ENCODE measurements around the gene ATIC. TPM values are rescaled to one million over a fixed set of nuclear protein-coding genes. Genes with fewer than 3 reads are reported as not detected.

Gene ATIC
- total and polyA plus RNA-seq, 3 donors from 2014 or later: 53.0 to 64.6 (median 62.1) TPM

- H3K27ac ChIP-seq: no peak overlapping the region
- no peaks in the 10 kb centered on the region for H3K27me3 ChIP-seq
- no peak for DNase-seq
- H3K4me3 ChIP-seq: no peak overlapping the region
- WGBS, 2 donors: 68 to 73% methylated on average over 6 of the region's 6 CpGs
- H3K36me3 ChIP-seq (ENCODE audit: low read depth, missing control alignments): no peaks in the 10 kb centered on the region
- no peaks in the 10 kb centered on the region for H3K4me1 ChIP-seq
- TF ChIP-seq POLR2A (IDR thresholded peaks at IDR 0.05) (no peak), CTCF (IDR thresholded peaks at IDR 0.05) (no peak)
- intact Hi-C loops (cut with DNase I; ENCODE audit: low total_unique reads): no loop called here
- no peaks in the 10 kb centered on the region for H3K9me3 ChIP-seq
Observed at GRCh38 chr2:215324811-215325210, 13.0 kb downstream of the ATIC start.

- Histone ChIP-seq H3K4me3 (no peak overlapping the region), H3K9me3 (no peaks in the 10 kb centered on the region), H3K27me3 (no peaks in the 10 kb centered on the region), H3K4me1 (no peaks in the 10 kb centered on the region), H3K36me3 (ENCODE audit: low read depth, missing control alignments) (no peaks in the 10 kb centered on the region), H3K27ac (no peak overlapping the region)
- DNase-seq: no peak
- WGBS, 2 donors: 90 to 93% methylated on average over 5 of the region's 5 CpGs
- TF ChIP-seq POLR2A (IDR thresholded peaks at IDR 0.05) (no peak), CTCF (IDR thresholded peaks at IDR 0.05) (no peak)
- intact Hi-C loops (cut with DNase I; ENCODE audit: low total_unique reads): no loop called here
Observed at GRCh38 chr2:215328066-215328465, 16.2 kb downstream of the ATIC start.

GRCh38 chr2:215332872-215333595, 21.2 kb downstream of the ATIC start:
- TF ChIP-seq POLR2A (IDR thresholded peaks at IDR 0.05) (no peak), CTCF (IDR thresholded peaks at IDR 0.05) (no peak)
- Histone ChIP-seq H3K27me3 (no peaks in the 10 kb centered on the region), H3K4me3 (no peak overlapping the region), H3K4me1 (no peaks in the 10 kb centered on the region), H3K27ac (no peak overlapping the region), H3K36me3 (ENCODE audit: low read depth, missing control alignments) (no peaks in the 10 kb centered on the region), H3K9me3 (no peaks in the 10 kb centered on the region)
- WGBS, 2 donors: 95 to 97% methylated on average over 5 of the region's 5 CpGs
- intact Hi-C loops (cut with DNase I; ENCODE audit: low total_unique reads): no loop called here
- no peak for DNase-seq

- 93 to 96% methylated on average over 7 of the region's 7 CpGs for WGBS, 2 donors
- no peaks in the 10 kb centered on the region for H3K36me3 ChIP-seq (ENCODE audit: low read depth, missing control alignments)
Observed at GRCh38 chr2:215338883-215339679, 27.2 kb downstream of the ATIC start.

More at GRCh38 chr2:215338883-215339679, 27.2 kb downstream of the ATIC start:
- H3K4me3 ChIP-seq: no peak overlapping the region
- no peak for DNase-seq
- no peaks in the 10 kb centered on the region for H3K4me1 ChIP-seq
- H3K9me3 ChIP-seq: no peaks in the 10 kb centered on the region
- no peak overlapping the region for H3K27ac ChIP-seq
- intact Hi-C loops (cut with DNase I; ENCODE audit: low total_unique reads): no loop called here
- TF ChIP-seq CTCF (IDR thresholded peaks at IDR 0.05) (no peak), POLR2A (IDR thresholded peaks at IDR 0.05) (no peak)
- no peaks in the 10 kb centered on the region for H3K27me3 ChIP-seq
